Measurements from ENCODE around the gene PSKH1. TPM values are rescaled to one million over a fixed set of nuclear protein-coding genes. Genes with fewer than 3 reads are reported as not detected.
A peak's percentile ranks its signal among the peaks of the same experiment; 100 is the strongest.

The PSKH1 gene
- total RNA-seq, 1 donor from 2014 or later, result 15.5 TPM

DNA sequence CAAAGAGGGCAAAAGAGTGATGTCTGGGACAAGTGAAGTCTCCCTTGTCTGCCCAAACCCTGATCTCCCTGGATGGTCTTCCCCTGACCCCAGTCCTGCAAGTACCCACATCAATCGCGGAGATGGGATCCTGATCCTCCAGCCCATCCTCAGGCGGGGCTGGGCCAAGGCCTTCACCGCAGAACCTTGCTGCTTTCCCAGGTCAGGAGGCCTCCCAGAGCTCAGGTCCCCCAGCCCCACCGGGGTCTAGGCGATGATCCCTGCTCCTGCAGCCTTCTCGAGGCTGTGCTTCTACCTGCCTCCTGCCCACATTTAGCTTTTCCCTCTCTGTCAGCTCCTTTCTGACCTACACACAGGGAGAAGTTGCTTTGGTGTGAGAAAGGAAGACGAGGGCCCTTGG is 69.1 kb downstream of the PSKH1 start:
- no peak for FAIRE-seq
- no peak for DNase-seq (ENCODE audit: low read depth)
- Histone ChIP-seq H3K36me3 (ENCODE audit: control insufficient read depth, insufficient read depth, low read length) (peaks cover 45% of the 10 kb centered on the region), H3K4me3 (ENCODE audit: low read depth, low read length) (no peak overlapping the region), H3K27me3 (ENCODE audit: control insufficient read depth, insufficient read depth, low read length) (no peaks in the 10 kb centered on the region)
- TF ChIP-seq, protein P1, sequence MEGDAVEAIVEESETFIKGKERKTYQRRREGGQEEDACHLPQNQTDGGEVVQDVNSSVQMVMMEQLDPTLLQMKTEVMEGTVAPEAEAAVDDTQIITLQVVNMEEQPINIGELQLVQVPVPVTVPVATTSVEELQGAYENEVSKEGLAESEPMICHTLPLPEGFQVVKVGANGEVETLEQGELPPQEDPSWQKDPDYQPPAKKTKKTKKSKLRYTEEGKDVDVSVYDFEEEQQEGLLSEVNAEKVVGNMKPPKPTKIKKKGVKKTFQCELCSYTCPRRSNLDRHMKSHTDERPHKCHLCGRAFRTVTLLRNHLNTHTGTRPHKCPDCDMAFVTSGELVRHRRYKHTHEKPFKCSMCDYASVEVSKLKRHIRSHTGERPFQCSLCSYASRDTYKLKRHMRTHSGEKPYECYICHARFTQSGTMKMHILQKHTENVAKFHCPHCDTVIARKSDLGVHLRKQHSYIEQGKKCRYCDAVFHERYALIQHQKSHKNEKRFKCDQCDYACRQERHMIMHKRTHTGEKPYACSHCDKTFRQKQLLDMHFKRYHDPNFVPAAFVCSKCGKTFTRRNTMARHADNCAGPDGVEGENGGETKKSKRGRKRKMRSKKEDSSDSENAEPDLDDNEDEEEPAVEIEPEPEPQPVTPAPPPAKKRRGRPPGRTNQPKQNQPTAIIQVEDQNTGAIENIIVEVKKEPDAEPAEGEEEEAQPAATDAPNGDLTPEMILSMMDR (IDR thresholded peaks at IDR 0.05; ENCODE audit: insufficient read depth, low read length, severe bottlenecking), result no peak

DNA sequence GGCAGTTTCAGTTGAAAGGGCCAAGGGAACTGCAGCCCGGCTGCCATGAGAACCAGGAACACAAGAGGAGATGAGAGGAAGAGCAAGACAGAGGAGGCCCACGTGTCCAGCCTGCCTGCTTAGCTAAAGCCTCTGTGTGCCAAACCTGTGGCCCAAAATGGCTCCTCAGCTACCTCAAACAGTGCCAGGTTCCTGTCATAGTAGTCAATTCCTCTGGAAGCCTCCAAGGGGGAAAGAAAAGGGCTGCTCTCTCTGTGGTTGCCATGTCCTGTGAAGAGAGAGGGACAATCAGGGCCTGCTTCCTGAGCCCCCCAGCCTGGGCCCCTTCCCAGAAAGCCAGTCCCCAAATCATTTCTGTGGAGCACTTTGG is 70.2 kb downstream of the PSKH1 start:
- TF ChIP-seq, protein P1 (IDR thresholded peaks at IDR 0.05; ENCODE audit: insufficient read depth, low read length, severe bottlenecking), result no peak
- FAIRE-seq, result no peak
- H3K36me3 ChIP-seq (ENCODE audit: control insufficient read depth, insufficient read depth, low read length), result peaks cover 37% of the 10 kb centered on the region
- no peak overlapping the region for H3K4me3 ChIP-seq (ENCODE audit: low read depth, low read length)
- DNase-seq (ENCODE audit: low read depth), result no peak
- H3K27me3 ChIP-seq (ENCODE audit: control insufficient read depth, insufficient read depth, low read length), result no peaks in the 10 kb centered on the region

DNA sequence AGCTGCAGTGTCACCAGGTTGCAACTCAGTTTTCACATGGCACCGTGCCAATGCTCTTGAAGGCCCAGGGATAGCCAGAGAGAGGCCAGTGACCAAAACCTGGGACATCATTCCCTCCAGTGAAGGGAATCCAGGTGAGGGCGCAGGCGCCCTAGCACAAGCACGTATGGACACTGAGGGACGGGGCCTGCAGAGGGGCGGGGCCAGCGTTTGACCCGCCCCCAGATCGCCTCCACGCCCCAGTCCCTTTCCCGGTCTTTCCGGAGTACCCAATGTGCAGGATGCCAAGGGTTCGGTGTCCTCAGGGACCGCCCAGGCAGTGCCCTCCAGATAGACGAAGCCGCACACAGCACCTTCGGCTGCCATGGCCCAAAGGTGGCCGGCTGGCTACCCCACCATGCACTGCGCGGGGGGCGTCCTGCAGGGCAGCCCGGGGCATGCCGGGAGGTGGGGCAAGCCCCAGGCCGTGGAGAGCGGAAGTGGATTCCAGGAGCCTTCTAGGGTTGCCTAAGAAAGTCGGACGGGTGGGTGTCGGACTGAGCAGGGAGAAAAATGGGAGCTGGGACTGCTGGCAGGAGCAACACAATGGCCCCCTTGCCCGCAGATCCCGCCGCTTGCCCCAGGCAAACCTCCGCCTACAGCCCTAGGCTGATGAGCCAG is 70.7 kb downstream of the PSKH1 start:
- H3K27me3 ChIP-seq (ENCODE audit: control insufficient read depth, insufficient read depth, low read length), result no peaks in the 10 kb centered on the region
- H3K36me3 ChIP-seq (ENCODE audit: control insufficient read depth, insufficient read depth, low read length), result peaks cover 32% of the 10 kb centered on the region
- TF ChIP-seq, protein P1 (IDR thresholded peaks at IDR 0.05; ENCODE audit: insufficient read depth, low read length, severe bottlenecking), result no peak
- FAIRE-seq (no peak), DNase-seq (ENCODE audit: low read depth) (no peak)
- H3K4me3 ChIP-seq (ENCODE audit: low read depth, low read length), result no peak overlapping the region

DNA sequence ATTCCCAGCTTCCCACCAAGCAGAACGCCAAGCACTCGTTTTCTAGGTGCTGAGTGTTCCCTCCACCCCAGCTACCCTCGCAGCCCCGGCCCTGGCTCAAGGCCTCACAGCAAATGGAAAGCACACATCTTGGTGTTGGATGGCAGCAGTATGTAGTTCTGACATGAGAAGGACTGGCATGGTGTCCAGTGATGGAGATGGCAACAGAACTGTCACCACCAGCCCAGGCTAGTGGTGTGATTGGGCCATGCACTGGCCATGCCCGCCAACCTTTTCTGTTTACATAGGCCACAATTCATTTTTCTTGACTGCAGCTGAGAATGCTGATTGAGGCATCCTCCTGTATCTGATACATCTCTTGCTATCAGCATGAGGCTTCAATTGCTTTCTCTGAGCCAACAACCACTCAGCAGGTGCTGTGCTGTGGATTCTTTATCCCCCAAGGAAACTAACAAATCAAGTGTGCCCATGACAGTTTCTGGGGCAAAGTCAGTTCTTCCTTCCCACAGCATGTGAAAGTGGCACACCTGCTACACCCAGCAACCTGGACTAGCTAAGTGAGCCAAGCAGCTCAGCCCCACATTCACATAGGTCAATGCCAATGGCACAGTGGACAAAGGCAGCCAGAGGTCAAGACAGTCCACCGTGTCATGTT is 71.5 kb downstream of the PSKH1 start:
- peaks cover 24% of the 10 kb centered on the region for H3K36me3 ChIP-seq (ENCODE audit: control insufficient read depth, insufficient read depth, low read length)
- DNase-seq (ENCODE audit: low read depth) (no peak), FAIRE-seq (no peak)
- H3K27me3 ChIP-seq (ENCODE audit: control insufficient read depth, insufficient read depth, low read length), result no peaks in the 10 kb centered on the region
- TF ChIP-seq, protein P1 (IDR thresholded peaks at IDR 0.05; ENCODE audit: insufficient read depth, low read length, severe bottlenecking), result no peak
- H3K4me3 ChIP-seq (ENCODE audit: low read depth, low read length), result no peak overlapping the region

DNA sequence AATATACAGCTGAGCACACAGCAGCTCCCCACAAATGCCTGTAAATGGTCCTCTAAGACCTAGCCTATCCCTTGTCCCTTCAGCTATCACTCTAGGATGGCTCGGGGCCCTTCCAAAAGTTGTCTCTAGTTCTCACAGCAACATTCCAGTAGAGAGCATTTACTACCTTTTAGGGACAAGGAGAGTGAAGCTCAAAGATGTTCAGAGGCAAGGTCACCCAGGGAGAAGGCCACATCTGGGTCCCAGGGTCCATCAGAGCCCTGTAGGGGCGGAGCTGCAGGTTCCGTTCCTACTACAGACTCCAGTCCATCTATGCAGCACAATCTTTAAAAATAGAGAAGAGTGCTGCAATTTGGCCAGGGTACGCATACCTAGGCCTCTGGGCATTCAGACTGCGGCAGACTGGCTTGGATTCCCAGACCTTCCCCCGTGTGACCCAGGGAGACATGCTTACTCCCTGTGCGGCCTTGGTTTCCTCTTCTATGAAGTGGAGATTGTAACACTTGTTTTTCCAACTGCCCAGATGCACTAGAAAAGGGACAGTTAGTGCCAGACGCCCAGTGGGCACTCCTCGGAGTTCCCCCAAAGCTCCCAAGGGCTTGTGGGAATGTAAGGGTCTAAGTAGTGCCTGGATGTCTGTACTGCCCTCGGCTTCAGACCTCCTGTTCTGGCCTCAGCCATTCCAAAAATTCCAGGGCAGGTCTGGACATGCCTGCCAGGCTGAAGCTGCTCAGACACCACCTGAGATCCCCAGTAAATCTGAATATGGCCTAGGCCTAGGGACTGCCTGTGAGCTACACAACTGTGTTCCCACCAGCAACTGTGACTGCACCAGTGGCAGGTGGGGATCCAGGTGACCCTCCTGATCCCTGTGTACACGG is 72.9 kb downstream of the PSKH1 start:
- FAIRE-seq (no peak), DNase-seq (ENCODE audit: low read depth) (peak; percentile 72)
- no peaks in the 10 kb centered on the region for H3K27me3 ChIP-seq (ENCODE audit: control insufficient read depth, insufficient read depth, low read length)
- H3K36me3 ChIP-seq (ENCODE audit: control insufficient read depth, insufficient read depth, low read length), result peaks cover 13% of the 10 kb centered on the region
- TF ChIP-seq, protein P1 (IDR thresholded peaks at IDR 0.05; ENCODE audit: insufficient read depth, low read length, severe bottlenecking), result no peak
- peak overlapping the region; percentile 87 for H3K4me3 ChIP-seq (ENCODE audit: low read depth, low read length)
